Stimulated activated CD4-positive, alpha-beta T cell treated with anti-CD3 and anti-CD28 coated beads, Interleukin-1b, Interleukin-23, amount 100 ng/mL, for 48 hours (primary cell): ENCODE measurements around the gene SCP2.

Experiments used
- DNase-seq: peaks from one replicate; pipeline ENCODE4 v3.0.0-alpha.2; 2020

Gene SCP2

GRCh38 chr1:53069663-53070327 is 142.7 kb downstream of the SCP2 start:
- DNase-seq: no peak

- no peak for DNase-seq
Observed at GRCh38 chr1:53070621-53071020, 143.5 kb downstream of the SCP2 start.

- no peak for DNase-seq
Observed at GRCh38 chr1:53071167-53071865, 144.2 kb downstream of the SCP2 start.

GRCh38 chr1:53071915-53072314 is 144.8 kb downstream of the SCP2 start:
- DNase-seq: no peak

GRCh38 chr1:53073287-53073686 is 146.2 kb downstream of the SCP2 start:
- DNase-seq: no peak

- no peak for DNase-seq
Observed at GRCh38 chr1:53073868-53074311, 146.8 kb downstream of the SCP2 start.

- DNase-seq: no peak
Observed at GRCh38 chr1:53074313-53075154, 147.5 kb downstream of the SCP2 start.

GRCh38 chr1:53075206-53075605 is 148.1 kb downstream of the SCP2 start:
- DNase-seq: no peak

- DNase-seq: no peak
Observed at GRCh38 chr1:53075761-53076163, 148.7 kb downstream of the SCP2 start.

- no peak for DNase-seq
Observed at GRCh38 chr1:53076165-53076564, 149.1 kb downstream of the SCP2 start.

- no peak for DNase-seq
Observed at GRCh38 chr1:53076721-53077598, 149.9 kb downstream of the SCP2 start.

GRCh38 chr1:53077599-53077965 is 150.5 kb downstream of the SCP2 start:
- no peak for DNase-seq

- DNase-seq: no peak
Observed at GRCh38 chr1:53078333-53079101, 151.4 kb downstream of the SCP2 start.

- DNase-seq: no peak
Observed at GRCh38 chr1:53079251-53079650, 152.2 kb downstream of the SCP2 start.

GRCh38 chr1:53080041-53080440 is 153.0 kb downstream of the SCP2 start:
- no peak for DNase-seq

- no peak for DNase-seq
Observed at GRCh38 chr1:53080769-53081168, 153.7 kb downstream of the SCP2 start.

GRCh38 chr1:53081384-53082066 is 154.4 kb downstream of the SCP2 start:
- no peak for DNase-seq

- no peak for DNase-seq
Observed at GRCh38 chr1:53082826-53083455, 155.9 kb downstream of the SCP2 start.

- no peak for DNase-seq
Observed at GRCh38 chr1:53083636-53084588, 156.8 kb downstream of the SCP2 start.

- DNase-seq: no peak
Observed at GRCh38 chr1:53084589-53084971, 157.5 kb downstream of the SCP2 start.
